NCI-H2107 treated with DMSO at 0.1 percent for 48 hours (cell line): ENCODE measurements around the gene PKP4.
"Not testable (repeated sequence)": the region's sequence is repeated elsewhere in the genome, so short reads cannot be mapped to it uniquely, and the experiment has no call there.

Experiments used
- DNase-seq: peaks from one replicate; lab custom pipeline; 2025; ENCODE audit not compliant: unreplicated experiment; lab: John Stamatoyannopoulos, UW

PKP4 gene

DNA sequence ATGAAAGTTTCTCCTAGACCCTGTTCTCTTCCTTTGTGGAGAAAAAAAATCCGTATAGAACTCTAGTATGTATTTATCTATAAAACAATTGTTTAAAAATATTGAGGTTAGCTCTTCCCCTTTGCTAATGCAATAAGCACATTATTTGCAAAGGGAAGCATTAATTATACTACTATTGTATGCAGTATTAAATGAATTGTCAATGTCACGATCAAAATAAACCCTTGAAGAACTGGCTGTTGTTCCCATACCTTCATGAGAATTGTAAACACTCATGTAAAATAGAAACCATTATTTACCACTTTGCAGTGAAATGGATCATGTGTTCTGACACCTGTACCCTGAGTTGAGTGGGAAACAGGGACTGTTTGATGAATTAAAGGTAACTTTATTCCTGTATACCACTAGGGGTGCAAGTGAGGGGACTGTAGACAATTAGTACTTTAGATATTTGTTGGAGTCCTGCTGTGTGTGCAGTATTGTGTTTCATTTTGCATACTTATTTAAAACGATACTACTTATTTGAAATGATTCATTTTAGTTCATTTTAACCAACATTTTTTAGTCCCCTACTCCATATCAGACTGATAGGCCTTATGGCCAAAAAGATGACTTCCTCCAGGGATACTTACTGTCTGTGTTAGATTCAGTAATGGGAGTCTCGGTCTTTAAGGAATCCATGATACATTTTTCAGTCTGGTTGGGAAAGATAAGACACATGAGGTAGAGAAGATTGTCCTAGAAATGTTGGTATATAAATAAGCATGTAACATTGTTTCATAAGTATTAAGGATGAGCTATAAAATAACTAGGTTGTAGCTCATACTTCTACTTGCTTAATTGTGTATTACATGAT lies 7.9 kb downstream of the PKP4 start:
- peak; percentile 46 for DNase-seq

DNA sequence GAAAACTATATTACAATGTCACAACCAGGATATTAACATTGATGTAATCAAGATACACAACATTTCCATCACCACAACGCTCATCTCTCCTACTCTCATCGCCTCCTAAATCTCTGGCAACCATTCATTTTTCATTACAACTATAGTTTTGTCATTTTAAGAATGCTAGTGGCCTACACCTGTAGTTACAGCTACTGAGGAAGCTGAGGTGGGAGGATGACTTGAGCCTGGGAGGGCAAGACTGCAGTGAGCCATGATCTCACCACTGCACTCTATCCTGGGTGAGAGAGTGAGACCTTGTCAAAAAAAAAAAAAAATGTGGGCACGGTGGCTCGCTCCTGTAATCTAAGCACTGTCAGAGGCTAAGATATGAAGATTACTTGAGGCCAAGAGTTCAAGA lies 10.5 kb downstream of the PKP4 start:
- no peak for DNase-seq

DNA sequence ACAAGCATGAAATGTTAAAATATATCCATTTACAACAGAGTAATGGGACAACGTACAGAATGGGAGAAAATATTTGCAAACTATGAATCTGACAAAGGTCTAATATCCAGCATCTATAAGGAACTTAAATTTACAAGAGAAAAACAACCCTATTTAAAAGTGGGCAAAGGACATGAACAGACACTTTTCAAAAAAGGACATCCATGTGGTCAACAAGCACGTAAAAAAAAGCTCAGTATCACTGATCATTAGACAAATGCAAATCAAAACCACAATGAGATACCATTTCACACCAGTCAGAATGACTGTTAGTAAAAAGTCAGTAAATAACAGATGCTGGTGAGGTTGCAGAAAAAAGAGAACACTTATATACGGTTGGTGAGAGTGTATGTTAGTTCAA lies 16.1 kb downstream of the PKP4 start:
- not testable (repeated sequence) for DNase-seq

DNA sequence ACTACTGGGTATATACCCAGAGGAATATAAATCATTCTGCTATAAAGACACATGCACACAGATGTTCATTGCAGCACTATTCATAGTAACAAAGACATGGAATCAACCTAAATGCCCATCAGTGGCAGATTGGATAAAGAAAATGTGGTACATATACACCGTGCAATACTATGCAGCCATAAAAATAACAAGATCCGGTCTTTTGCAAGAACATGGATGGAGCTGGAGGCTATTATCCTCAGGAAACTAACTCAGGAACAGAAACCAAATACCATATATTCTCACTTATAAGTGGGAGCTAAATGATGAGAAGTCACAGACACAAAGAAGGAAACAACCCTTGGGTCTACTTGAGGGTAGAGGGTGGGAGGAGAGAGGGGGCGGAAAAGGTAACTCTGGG lies 16.5 kb downstream of the PKP4 start:
- DNase-seq = not testable (repeated sequence)

DNA sequence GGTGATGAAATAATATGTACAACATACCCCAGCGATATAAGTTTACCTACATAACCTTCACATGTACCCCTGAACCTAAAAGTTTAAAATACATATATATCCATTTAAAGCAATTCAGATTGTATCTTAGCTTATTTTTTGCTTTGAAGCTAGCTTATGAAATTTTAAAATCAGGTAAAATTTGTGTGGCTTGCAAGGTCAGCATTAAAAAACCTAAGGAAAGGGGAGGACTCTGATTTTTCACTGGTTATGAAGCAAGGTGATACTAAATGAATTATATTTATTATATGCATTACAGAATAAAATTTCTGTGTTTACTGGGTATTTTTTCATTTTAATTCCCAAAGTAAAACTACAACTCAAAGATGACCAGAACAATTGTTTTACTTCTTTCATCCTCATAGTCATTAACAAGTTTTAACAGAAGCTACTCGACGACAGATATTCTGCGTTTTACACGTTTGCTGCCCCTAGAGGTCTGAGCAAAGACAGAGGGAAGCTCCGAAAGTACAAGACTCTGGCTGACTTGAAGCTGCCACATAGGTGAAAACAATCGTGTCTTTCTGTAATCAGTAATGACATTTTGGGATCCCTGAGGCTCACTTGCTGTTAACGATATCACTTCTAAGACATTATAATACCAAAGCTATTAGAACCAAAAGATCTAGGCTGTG lies 17.1 kb downstream of the PKP4 start:
- no peak for DNase-seq

DNA sequence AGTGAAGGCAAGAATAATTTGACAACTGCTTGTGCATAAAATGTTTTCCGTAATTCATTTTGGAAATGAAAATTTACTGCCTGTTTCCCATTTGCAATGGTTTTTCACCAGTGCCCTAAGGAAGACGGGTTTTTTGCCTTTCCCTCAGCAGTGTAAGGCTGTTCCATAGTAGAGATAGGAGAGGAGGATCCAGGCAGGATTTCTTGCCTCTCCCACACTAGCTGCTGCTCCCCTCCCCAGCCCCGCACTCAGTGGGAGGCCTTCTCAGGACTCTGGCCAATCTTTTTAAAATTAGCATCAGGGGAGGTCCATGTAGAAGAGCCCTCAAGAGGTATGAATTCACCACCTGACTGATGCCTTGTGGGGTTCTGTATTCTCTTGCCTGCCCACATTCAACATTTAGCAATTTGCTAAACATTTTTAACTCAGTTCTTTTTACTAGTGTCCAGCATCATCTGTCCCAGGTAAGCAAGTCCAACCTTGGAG lies 17.8 kb downstream of the PKP4 start:
- DNase-seq = not testable (repeated sequence)

DNA sequence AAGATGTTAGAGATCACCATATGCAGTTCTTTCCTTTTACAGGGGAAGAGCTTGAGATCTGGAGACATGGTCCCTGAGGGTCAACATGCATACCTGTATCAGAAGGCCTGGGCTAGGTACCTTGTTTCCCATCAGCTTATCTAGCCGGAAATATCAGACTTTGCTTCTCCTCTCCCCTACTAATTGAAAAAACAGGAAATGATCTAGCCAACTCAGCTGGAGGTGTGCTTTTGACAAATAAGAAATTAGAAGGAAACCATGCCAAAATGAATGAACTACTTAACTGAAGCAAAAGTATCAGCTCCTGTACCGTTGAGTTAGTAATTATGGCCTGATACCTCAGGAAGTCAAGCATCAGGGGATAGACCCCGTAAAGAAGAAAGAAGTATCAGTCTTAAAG lies 20.4 kb downstream of the PKP4 start:
- no peak for DNase-seq

DNA sequence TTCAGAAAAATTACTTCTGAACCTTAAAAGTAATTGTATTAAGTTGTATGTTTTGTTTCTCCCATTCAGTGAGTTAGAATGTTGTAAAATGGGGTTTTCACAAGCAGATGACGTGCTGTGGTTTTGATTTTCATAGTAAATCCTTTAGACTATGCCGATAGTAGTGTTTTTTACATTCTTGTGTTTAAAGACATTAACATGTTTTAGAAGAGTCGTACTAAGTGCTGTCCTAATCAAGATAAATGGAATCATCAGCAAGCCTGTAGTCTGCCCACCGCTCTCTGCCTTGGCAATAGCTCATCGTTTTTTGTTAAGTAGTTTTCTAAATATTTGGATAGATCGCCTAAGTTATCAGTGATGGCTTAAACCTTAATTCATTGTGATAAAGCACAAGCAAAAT lies 21.5 kb downstream of the PKP4 start:
- no peak for DNase-seq

DNA sequence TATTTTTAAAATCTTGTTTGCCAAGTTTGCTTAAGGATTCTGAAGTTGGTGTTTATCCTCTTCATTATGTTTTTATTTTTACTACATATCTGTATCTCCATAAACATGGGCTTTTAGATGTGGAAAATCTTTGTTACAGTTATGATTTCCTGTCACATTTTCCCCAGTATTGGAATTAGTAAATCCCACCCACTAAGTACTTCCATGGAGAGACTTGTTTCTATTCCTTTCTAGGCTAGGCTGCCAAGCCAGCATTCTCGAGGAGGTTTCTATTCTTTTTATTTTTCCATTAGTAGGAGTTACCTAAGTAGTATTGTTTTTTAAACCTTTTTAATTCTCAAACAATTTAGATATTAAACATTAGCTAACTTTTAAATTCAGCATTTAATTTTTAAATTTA lies 22.1 kb downstream of the PKP4 start:
- DNase-seq = no peak

DNA sequence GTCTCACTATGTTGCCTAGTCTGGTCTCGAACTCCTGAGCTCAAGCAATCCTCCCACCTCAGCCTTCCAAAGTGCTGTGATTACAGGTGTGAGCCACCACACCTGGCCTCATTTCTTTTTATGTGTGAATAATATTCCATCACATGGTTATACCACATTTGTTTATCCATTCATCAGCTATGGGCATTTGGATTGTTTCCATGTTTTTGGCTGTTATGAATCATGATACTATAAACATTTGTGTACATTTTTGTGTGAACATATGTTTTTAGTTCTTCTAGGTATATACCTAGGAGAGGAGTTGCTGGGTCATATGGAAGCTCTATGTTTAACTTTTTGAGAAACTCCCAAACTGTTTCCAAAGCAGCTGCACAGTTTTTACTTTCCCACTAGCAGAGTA lies 24.4 kb downstream of the PKP4 start:
- DNase-seq = no peak

DNA sequence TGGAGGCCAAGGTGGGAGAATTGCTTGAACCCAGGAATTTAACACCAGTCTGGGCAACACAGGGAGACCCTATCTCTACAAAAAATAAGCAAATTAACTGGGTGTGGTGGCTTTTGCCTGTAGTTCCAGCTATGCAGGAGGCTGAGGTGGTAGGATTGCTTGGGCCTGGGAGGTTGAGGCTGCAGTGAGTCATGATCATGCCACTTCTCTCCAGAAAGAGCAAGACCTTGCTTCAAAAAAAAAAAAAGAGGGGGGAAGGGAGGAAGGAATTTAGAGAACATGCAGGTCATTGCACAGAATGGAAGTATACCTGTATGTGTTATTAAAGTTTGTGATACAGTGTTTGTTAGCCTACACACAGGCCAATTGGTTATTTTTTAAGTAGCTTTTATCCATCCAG lies 25.8 kb downstream of the PKP4 start:
- DNase-seq = no peak

DNA sequence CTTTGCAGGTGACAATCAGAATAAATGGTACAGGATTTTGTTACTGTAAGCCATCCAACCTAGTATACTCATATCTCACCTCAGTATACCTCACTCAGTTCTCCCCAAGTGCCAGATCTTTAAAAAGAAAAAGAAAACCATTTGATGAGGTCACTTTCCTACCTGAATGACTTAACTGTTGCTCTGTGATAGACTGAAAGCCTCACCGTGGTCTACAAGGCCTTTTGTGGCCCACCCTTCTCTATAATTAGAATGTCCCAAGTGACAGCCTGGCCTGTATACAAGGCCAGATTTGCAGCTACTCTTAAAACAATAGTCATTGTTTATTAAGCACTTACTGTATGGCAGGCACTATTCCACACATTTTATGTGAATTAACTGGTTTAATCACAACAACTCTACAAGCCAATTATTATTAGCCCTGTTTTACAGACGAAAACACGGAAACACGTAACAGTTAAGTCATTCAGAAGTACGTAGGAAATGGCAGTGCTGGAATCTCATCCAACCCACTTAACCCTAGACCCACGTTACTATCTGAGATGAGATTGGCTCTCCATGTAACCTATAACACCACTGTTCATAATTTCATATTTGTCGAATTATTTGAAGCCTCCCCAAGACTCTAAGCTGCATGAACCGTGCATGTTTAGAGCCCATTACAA lies 28.3 kb downstream of the PKP4 start:
- no peak for DNase-seq

DNA sequence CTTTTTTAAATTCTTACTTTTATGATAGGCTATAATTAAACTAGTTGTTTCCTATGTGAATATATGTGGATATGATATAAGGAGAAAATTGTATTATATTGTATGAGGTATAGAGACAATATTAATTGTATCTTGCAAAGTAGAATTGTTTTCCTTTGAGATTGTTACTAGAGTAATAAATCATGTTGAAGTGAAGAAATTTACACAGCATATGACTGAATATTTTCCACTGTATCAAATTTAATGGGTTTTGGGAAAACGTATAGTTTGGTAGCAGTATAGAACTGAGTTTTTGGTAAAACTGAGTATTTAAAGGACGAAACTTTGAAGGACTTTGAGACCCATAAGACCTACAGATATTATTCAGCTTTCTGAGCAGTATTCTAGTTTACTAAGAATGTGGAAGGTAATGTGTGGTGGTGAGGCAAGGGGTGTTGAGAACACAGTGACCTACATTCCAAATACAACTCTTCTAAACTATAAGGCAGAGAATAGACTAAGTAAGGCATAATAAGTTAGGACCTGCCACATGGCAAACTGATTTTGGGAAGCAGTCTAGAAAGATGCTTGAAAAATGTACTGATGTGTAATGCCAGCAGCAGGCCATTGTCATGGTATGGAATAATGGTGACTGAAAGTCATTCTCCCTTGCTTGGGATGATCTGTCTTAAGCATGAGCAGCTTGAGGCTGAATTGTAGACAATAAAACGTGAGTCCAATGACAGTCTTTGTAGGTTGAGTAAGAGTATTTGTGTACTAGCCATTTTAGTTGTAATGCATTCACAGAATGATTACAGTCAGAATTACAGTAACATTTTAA lies 29.6 kb downstream of the PKP4 start:
- DNase-seq = no peak

DNA sequence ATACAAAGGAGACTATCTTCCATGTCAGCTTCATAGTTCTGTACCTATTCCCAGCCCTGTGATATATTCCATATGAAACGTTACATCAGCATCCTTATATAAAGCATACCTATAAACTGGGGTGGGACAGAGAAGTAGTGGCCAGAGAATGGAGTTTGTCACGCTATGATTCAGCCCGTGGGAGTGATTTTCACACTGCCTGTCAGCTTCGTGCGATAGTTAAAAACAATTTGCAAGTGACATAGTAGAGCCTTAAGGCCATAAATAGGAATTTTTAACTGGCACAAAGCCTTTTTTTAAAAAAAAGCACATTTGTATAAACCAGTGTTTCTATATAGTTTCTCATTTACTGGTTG lies 30.2 kb downstream of the PKP4 start:
- no peak for DNase-seq

DNA sequence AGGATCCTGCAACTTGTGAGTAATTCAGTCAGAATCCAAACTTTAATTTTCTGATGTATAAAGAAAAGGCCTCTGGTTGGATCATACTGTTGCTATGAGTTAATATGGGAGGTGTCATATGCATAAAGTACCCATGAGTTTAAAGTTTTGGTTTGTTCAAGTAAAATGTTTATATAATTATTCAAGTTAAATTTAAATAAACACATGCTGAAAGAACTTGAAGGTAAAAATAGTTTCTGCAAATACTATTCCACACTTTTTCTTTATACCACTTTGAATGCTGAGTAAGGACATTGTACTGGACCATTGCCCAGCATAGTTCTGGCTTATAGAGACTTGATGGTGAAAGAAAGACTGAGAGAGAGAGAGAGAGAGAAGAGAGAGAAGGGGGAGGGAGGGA lies 30.7 kb downstream of the PKP4 start:
- DNase-seq = no peak

DNA sequence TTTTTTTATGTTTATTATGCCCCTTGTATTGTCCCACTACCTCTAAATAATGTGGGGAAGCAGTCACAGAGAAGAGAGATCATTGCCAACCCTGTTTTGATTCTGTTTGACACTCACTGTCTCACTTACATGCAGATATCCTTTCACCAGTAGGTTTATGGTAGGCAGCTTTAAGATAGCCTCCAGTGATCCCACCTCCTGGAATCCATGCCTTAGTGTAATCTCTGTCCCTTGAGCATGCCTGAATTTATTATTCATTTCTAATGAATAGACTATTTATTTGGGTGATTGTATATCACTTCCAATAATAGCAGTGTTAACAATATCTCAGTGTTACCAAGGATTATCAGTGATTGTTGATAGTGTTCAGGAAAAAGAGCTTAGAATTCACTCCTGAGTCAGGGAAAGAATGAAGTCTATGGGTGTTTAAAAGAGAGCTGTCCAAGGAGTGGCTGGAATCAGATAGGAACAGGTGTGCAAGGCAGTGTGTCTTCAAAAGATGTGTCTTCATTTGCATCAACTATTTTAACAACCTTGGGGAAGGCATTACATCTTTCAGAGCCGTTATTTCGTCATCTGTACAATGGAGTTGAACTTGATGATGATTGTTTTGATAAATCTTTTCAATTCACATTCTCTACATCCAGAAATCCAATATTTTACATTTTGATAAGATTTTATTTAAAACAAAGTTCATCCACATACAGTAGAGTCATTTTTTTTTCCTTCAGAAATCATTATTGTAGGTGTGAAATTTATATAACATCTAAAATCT lies 31.9 kb downstream of the PKP4 start:
- no peak for DNase-seq

DNA sequence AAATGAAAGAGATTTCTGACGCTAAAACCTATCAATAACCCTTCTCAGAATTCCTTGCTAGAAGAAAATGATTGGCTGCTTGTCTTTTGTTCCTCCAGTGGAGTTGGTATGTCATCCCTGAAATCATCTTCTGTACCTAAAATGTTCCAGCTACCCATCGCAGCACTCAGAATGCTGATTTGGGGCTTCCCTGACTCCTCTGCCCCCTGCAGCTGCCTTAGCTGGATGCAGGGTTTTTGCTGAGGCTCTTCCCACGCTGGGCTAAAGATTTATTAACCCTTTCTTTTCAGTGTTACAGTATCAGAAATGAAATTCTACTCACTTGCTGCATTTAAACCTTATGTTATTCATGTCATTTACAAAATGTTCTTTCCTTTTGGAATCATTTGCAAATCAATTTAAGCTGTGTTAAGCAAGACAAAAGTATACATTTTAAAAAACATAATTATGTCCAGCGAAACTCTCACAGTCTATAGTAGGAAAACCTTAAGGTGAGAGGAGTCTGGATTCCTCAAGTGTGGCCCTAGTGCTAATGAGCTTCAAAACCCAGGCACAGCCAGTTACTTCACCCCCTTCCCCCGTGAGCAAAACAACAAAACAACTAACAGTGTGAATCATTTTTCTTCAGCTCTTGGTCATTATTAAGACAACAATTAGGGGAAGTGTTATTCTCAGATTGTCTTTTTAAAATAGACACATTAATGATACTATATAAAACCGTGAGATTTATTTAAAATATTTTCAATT lies 32.8 kb downstream of the PKP4 start:
- DNase-seq = no peak

DNA sequence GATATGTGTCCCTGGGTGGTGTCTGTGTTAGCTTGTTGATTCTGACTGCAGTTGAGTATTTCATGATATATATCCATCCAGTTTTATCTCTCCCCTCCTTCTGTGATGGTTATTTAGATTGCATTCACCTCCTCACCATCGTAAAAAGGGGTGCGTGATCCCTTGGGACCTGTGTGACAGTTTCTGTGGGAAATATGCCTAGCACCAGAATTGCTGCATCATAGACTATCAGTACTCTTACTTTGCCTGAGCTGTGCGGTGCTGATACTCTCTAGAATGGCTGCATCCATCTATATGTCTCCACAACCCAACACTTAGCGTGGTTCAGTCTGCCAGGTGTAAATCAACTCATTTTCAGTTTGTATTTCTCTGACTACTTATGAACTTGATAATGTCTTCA lies 34.3 kb downstream of the PKP4 start:
- no peak for DNase-seq

DNA sequence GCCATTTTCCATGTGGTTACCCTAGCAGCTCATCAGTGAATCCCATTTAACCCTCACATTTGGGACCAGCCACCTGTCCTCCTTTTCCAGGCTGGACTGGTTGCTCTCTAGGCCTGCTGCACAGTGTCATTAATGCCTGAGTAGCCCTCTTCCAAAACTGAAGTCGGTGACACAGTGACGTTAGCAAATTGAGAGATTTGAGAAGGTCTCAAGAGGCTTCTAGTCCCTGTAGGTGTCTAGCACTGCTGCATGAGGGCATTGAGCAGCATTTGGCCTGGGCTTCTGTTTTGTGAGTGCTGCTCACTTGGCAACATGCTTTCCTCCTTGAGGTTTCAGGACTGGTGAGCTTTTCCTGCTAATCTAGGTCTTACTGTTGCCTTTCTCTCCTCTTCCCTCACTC lies 36.7 kb downstream of the PKP4 start:
- DNase-seq = peak; percentile 12

DNA sequence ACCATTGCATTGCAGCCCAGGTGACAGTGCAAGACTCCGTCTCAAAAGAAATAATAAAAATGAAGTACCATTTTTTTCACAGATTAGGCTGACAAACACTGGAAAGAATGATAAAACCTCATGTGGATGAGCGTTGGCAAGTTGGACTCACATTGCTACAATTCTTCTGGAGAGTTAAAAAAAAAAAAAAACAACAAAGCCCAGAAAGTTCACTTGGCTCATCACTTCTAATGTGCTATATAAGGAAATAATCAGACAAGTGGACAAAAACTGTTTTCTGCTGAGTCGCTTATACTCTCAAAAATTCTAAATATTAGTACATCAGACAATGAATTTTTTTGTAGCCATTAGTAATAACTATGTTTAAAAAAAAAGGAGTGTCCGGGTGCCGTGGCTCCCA lies 38.4 kb downstream of the PKP4 start:
- DNase-seq = no peak
